ENCODE measurements around the gene NAAA.

DNA sequence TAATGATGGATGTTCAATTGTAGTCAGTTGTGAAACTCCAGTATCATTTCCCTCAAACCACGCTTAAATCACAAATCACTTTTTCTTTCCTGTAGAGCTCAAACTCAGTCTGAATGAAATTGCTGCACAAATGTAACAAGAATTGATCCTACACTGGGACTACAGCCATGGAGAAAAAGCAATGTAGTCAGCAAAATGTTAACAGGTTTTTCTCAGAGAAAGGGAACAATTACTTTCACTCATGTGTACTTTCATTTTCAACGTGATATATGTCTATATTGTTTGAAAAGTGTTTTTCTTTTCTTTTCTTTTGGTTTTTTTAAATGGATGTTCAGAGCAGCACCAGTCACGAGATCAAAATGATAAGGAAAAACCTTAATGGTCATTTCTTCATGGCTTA is 27.3 kb upstream of the NAAA start:
- no peak for TF ChIP-seq POLR2A (IDR thresholded peaks at IDR 0.05; ENCODE audit: low read depth, low read length)
- TF ChIP-seq, protein P1, sequence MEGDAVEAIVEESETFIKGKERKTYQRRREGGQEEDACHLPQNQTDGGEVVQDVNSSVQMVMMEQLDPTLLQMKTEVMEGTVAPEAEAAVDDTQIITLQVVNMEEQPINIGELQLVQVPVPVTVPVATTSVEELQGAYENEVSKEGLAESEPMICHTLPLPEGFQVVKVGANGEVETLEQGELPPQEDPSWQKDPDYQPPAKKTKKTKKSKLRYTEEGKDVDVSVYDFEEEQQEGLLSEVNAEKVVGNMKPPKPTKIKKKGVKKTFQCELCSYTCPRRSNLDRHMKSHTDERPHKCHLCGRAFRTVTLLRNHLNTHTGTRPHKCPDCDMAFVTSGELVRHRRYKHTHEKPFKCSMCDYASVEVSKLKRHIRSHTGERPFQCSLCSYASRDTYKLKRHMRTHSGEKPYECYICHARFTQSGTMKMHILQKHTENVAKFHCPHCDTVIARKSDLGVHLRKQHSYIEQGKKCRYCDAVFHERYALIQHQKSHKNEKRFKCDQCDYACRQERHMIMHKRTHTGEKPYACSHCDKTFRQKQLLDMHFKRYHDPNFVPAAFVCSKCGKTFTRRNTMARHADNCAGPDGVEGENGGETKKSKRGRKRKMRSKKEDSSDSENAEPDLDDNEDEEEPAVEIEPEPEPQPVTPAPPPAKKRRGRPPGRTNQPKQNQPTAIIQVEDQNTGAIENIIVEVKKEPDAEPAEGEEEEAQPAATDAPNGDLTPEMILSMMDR (conservative IDR thresholded peaks at IDR 0.05; ENCODE audit: low read depth, low read length) = no peak
- TF ChIP-seq NFE2L2 (IDR thresholded peaks at IDR 0.05; ENCODE audit: low read depth, low read length) = no peak
- TF ChIP-seq CHD1 (IDR thresholded peaks at IDR 0.05; ENCODE audit: low read depth, low read length) = no peak
- TF ChIP-seq, protein P2, sequence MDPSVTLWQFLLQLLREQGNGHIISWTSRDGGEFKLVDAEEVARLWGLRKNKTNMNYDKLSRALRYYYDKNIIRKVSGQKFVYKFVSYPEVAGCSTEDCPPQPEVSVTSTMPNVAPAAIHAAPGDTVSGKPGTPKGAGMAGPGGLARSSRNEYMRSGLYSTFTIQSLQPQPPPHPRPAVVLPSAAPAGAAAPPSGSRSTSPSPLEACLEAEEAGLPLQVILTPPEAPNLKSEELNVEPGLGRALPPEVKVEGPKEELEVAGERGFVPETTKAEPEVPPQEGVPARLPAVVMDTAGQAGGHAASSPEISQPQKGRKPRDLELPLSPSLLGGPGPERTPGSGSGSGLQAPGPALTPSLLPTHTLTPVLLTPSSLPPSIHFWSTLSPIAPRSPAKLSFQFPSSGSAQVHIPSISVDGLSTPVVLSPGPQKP (IDR thresholded peaks at IDR 0.05; ENCODE audit: borderline replicate concordance, low read depth, low read length) = no peak
- TF ChIP-seq, protein P3, sequence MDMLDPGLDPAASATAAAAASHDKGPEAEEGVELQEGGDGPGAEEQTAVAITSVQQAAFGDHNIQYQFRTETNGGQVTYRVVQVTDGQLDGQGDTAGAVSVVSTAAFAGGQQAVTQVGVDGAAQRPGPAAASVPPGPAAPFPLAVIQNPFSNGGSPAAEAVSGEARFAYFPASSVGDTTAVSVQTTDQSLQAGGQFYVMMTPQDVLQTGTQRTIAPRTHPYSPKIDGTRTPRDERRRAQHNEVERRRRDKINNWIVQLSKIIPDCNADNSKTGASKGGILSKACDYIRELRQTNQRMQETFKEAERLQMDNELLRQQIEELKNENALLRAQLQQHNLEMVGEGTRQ (IDR thresholded peaks at IDR 0.05; ENCODE audit: low read depth, low read length) = no peak
- no peak for TF ChIP-seq RAD21 (IDR thresholded peaks at IDR 0.05; ENCODE audit: low read length)
- no peak for TF ChIP-seq MXI1 (IDR thresholded peaks at IDR 0.05; ENCODE audit: borderline replicate concordance, low read depth, low read length)
- TF ChIP-seq CEBPB (IDR thresholded peaks at IDR 0.05; ENCODE audit: low read depth, low read length) = no peak
- no peak for TF ChIP-seq BHLHE40 (IDR thresholded peaks at IDR 0.05; ENCODE audit: low read depth, low read length)
- TF ChIP-seq RFX5 (IDR thresholded peaks at IDR 0.05; ENCODE audit: low read depth, low read length) = no peak
- no peak for TF ChIP-seq MAFK (IDR thresholded peaks at IDR 0.05; ENCODE audit: low read depth, low read length)
- TF ChIP-seq RCOR1 (IDR thresholded peaks at IDR 0.05; ENCODE audit: insufficient replicate concordance, low read length) = no peak
- no peak for TF ChIP-seq FOS (IDR thresholded peaks at IDR 0.05; ENCODE audit: low read depth, low read length)

Data from IMR-90 (cell line).